OCI-LY7 (cell line): ENCODE results near the gene APCDD1L.

Experiments
- CTCF ChIP-seq: fragments of 200-600 bp; sonication (generic); conservative IDR thresholded peaks from 2 replicates; pipeline ENCODE4 v1.5.1; 2014; ENCODE audit warnings: mild to moderate bottlenecking, antibody characterized with exemption, low read length, moderate library complexity, mixed read lengths
- EZH2phosphoT487 ChIP-seq: fragments of 200-600 bp; sonication (generic); IDR thresholded peaks from 2 replicates; pipeline ENCODE4 v1.6.1; 2018; ENCODE audit warnings: low read depth, borderline replicate concordance, mild to moderate bottlenecking, mixed run types, antibody characterized with exemption, low read length, moderate library complexity, mixed read lengths

- TF ChIP-seq CTCF (no peak), EZH2phosphoT487 (no peak)
Observed at GRCh38 chr20:58459058-58459750, 56.0 kb downstream of the APCDD1L start.
